HL-60 (cell line): ENCODE measurements around the gene CNTN1.

Experiments
- DNase-seq, 2 experiments: peaks; one replicate each; pipeline ENCODE4 v3.0.0-alpha.2; 2010 to 2020; ENCODE audit warnings: low read depth in 1 of 2, low spot score in 1 of 2
- H3K27ac ChIP-seq: fragments of 250-450 bp; sonication (Bioruptor Pico); replicated peaks from 2 replicates; pipeline ENCODE4 v1.5.1; 2020; ENCODE audit warnings: mild to moderate bottlenecking, moderate library complexity
- H3K27me3 ChIP-seq: fragments of 250-450 bp; sonication (Bioruptor Pico); 2 replicates; pipeline ENCODE4 v1.5.1; 2021; ENCODE audit warnings: mild to moderate bottlenecking, moderate library complexity; ENCODE audit not compliant: insufficient read depth, poor library complexity, severe bottlenecking
- H3K4me3 ChIP-seq: replicated peaks from 2 replicates; pipeline ENCODE4 v1.5.1; 2011; ENCODE audit warnings: mild to moderate bottlenecking, control low read depth, low read length; ENCODE audit not compliant: insufficient read depth
- CTCF ChIP-seq: IDR thresholded peaks from one replicate; pipeline ENCODE4 v1.5.1; 2011; ENCODE audit warnings: low read length, control low read depth, inconsistent platforms; ENCODE audit not compliant: insufficient read depth
- GABPA ChIP-seq: IDR thresholded peaks from 2 replicates; pipeline ENCODE4 v1.6.1; 2012; ENCODE audit warnings: low read depth
- POLR2AphosphoS5 ChIP-seq: IDR thresholded peaks from 2 replicates; pipeline ENCODE4 v1.6.1; 2012; ENCODE audit warnings: low read depth
- SPI1 ChIP-seq: IDR thresholded peaks from 2 replicates; pipeline ENCODE4 v1.6.1; 2012; ENCODE audit warnings: low read depth, mild to moderate bottlenecking, borderline replicate concordance
- TF ChIP-seq, protein P1 (sequence below): IDR thresholded peaks from 2 replicates; pipeline ENCODE4 v1.6.1; 2012; ENCODE audit warnings: low read depth; ENCODE audit not compliant: insufficient replicate concordance

The CNTN1 gene

DNA sequence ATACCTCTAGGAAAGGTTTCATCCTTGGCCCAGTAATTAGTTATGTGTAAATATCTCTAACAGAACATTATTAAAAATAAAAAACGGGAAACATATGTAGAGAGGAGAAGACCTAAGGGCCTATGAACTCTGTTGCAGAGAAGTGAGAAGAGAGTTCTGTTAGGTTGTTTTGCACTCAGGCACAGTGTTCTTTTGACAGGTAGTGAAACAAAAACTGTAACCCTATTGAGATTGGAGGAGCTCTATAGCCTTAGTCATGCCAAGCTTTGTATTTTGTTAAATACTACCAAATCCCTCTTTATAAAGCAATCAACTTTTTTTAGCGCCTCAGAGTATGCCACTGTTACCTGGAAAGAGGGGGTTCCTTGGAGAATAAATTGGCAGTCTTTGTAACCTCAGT is 77.6 kb downstream of the CNTN1 start:
- no peak overlapping the region for H3K27ac ChIP-seq
- DNase-seq = no peak
- no peak overlapping the region for H3K4me3 ChIP-seq

GRCh38 chr12:40770781-40771180 is 78.5 kb downstream of the CNTN1 start:
- Histone ChIP-seq H3K4me3 (no peak overlapping the region), H3K27me3 (no peaks in the 10 kb centered on the region), H3K27ac (no peak overlapping the region)
- DNase-seq = no peak
- TF ChIP-seq GABPA (no peak), SPI1 (no peak), POLR2AphosphoS5 (no peak), CTCF (no peak)
- TF ChIP-seq, protein P1, sequence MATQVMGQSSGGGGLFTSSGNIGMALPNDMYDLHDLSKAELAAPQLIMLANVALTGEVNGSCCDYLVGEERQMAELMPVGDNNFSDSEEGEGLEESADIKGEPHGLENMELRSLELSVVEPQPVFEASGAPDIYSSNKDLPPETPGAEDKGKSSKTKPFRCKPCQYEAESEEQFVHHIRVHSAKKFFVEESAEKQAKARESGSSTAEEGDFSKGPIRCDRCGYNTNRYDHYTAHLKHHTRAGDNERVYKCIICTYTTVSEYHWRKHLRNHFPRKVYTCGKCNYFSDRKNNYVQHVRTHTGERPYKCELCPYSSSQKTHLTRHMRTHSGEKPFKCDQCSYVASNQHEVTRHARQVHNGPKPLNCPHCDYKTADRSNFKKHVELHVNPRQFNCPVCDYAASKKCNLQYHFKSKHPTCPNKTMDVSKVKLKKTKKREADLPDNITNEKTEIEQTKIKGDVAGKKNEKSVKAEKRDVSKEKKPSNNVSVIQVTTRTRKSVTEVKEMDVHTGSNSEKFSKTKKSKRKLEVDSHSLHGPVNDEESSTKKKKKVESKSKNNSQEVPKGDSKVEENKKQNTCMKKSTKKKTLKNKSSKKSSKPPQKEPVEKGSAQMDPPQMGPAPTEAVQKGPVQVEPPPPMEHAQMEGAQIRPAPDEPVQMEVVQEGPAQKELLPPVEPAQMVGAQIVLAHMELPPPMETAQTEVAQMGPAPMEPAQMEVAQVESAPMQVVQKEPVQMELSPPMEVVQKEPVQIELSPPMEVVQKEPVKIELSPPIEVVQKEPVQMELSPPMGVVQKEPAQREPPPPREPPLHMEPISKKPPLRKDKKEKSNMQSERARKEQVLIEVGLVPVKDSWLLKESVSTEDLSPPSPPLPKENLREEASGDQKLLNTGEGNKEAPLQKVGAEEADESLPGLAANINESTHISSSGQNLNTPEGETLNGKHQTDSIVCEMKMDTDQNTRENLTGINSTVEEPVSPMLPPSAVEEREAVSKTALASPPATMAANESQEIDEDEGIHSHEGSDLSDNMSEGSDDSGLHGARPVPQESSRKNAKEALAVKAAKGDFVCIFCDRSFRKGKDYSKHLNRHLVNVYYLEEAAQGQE = no peak

More for the DNA sequence above, 77.6 kb downstream of the CNTN1 start:
- H3K27me3 ChIP-seq = no peaks in the 10 kb centered on the region
- TF ChIP-seq POLR2AphosphoS5 (no peak), GABPA (no peak), CTCF (no peak), SPI1 (no peak)
- TF ChIP-seq, protein P1 = no peak

DNA sequence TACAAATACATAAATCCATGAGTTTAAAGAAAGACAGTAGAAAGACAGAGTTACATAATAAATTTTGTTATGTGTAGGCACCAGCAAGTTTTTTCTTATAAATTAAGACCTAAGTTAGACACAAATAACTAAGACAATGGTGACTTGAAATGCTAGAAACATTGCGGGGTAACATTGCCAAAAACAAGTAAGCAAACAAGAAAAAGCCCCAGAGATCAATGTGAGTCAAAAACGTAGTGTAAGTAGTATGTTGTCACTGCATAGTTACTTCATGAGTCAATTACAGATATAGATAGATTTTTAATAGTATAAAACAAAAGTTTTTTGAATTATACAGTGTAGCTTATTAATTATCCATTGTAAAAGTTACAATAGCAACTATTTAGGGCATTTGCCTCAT is 83.4 kb downstream of the CNTN1 start:
- TF ChIP-seq CTCF (no peak), POLR2AphosphoS5 (no peak), SPI1 (no peak), GABPA (no peak)
- TF ChIP-seq, protein P1 = no peak
- DNase-seq = no peak
- Histone ChIP-seq H3K27ac (no peak overlapping the region), H3K27me3 (no peaks in the 10 kb centered on the region), H3K4me3 (no peak overlapping the region)
